ENCODE results near the gene ZNF502.

Gene ZNF502

DNA sequence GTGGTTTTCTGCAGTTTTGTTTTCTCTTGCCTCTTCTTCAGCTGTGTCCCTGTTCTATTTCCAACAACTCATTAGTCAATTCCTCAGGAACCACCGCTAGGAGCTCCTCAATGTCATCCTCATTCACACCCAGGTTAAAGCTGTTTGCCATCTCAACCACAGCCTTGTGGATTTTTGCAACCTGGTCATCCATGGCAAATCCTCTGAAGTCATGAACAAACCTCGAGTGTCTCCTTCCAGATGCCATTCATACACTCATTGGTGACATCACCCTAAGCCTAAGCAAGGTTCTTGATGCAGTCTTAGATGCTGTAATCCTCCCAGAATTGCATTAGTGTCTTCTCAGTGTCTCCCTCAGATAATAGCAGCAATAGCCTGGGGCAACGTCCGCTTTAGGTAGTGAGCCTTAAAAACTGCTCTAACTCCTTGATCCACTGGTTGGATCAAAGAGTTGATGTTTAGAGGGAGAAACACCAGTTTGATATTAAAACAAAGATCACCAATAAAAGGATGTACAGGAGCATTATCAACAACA is 31.5 kb upstream of the ZNF502 start:
- H3K4me3 ChIP-seq (ENCODE audit: low read depth, low read length), result no peak overlapping the region
- TF ChIP-seq, protein P1, sequence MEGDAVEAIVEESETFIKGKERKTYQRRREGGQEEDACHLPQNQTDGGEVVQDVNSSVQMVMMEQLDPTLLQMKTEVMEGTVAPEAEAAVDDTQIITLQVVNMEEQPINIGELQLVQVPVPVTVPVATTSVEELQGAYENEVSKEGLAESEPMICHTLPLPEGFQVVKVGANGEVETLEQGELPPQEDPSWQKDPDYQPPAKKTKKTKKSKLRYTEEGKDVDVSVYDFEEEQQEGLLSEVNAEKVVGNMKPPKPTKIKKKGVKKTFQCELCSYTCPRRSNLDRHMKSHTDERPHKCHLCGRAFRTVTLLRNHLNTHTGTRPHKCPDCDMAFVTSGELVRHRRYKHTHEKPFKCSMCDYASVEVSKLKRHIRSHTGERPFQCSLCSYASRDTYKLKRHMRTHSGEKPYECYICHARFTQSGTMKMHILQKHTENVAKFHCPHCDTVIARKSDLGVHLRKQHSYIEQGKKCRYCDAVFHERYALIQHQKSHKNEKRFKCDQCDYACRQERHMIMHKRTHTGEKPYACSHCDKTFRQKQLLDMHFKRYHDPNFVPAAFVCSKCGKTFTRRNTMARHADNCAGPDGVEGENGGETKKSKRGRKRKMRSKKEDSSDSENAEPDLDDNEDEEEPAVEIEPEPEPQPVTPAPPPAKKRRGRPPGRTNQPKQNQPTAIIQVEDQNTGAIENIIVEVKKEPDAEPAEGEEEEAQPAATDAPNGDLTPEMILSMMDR (IDR thresholded peaks at IDR 0.05; ENCODE audit: insufficient read depth, low read depth, low read length, missing control alignments), result no peak
- DNase-seq (ENCODE audit: low read depth), result no peak

DNA sequence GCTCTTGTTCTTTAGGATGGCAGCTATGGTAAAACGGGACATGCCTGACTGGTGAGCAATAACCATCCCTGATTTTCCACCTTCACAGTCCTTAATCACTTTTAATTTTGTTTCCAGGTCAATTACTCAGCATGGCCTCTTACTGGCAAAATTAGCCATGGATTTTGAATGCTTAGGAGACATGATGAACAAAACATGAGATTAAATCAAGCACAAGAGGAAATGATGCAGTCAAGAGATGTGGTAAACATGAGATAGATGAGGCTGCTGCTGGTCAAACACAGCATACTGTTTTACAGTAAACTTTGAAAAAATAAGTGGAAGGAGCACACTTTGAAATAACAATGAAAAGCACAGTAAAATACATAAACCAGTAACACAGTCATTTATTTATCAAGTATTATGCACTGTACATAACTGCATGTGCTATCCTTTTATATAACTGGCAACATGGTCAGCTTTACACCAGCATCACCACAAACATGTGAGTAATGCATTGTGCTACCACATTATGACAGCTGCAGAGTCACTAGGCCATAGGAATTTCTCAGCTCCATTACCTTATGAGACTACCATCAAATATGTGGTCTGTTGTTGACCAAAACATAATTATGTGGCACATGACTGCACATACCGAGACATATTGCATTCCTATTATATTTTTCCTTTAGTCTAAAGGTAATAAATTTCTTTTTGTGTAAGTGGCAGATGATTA is 30.1 kb upstream of the ZNF502 start:
- no peak for DNase-seq (ENCODE audit: low read depth)
- H3K4me3 ChIP-seq (ENCODE audit: low read depth, low read length), result no peak overlapping the region
- TF ChIP-seq, protein P1 (IDR thresholded peaks at IDR 0.05; ENCODE audit: insufficient read depth, low read depth, low read length, missing control alignments), result no peak

DNA sequence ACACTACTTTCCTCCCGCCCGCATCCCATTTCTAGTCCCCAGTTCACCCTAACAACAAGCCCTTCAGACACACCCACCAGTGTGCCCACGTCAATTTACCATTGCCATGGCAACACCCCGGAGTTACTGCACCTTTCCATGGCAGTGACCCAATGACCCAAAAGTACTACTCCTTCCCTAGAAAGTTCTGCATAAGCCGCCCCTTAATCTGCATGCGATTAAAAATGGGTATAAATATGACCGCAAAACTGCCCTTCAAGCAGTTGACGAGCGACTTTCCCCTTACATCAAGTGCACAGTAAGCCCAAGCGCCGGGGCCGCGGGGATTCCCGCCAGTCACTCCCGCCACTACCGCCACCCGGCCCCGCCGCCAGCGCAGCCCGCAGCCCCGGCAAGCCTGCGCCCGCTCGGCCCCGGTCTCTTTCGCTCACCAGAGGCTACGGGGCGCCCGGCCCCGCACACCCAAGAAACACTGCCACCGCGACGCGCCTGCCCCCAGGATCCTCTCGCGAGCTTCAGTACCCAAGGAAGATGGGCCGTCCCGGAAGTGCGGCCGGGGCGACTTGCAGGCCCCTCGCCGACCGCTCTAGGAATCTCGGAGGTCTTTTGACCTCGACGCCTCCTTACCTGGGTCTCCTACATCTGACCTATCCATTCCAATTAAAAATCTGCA is 27.2 kb upstream of the ZNF502 start:
- TF ChIP-seq, protein P1 (IDR thresholded peaks at IDR 0.05; ENCODE audit: insufficient read depth, low read depth, low read length, missing control alignments), result no peak
- peak overlapping the region; percentile 52 for H3K4me3 ChIP-seq (ENCODE audit: low read depth, low read length)
- DNase-seq (ENCODE audit: low read depth), result peak; percentile 86

DNA sequence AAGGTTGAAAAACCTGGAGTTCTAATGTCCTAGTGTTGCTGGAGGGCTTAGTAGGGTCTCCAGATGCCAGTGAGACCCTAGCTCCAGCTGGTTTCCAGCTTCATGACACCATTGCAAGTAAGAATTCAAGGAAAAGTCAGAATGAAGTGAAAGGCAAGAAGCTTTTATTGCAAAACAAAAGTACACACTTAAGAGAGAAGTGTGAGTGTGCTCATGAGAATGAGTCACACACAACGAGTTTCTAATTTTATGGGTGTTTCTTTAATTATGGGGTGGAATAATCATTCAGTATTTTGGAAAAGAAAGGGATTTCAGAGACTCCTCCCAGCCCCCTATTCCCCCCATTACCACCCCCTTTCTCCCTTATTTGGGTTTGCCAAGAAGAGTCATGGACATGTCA is 24.6 kb upstream of the ZNF502 start:
- no peak overlapping the region for H3K4me3 ChIP-seq (ENCODE audit: low read depth, low read length)
- TF ChIP-seq, protein P1 (IDR thresholded peaks at IDR 0.05; ENCODE audit: insufficient read depth, low read depth, low read length, missing control alignments), result no peak
- no peak for DNase-seq (ENCODE audit: low read depth)

DNA sequence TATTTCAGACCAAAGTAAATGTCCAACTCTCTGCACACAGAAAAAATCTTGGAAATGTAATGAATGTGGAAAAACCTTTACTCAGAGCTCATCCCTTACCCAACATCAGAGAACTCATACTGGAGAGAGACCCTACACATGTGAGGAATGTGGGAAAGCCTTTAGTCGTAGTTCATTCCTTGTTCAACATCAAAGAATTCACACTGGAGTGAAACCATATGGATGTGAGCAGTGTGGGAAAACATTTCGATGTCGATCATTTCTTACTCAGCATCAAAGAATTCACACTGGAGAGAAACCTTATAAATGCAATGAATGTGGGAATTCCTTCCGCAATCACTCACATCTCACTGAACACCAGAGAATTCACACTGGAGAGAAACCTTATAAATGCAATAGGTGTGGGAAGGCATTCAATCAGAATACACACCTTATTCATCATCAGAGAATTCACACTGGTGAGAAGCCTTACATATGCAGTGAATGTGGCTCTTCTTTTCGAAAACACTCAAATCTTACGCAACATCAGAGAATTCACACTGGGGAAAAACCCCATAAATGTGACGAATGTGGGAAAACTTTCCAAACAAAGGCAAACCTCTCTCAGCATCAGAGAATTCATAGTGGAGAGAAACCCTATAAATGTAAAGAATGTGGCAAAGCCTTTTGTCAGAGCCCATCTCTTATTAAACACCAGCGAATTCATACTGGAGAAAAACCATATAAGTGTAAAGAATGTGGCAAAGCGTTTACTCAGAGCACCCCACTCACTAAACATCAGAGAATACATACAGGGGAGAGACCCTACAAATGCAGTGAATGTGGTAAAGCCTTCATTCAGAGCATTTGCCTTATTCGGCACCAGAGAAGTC is 9.0 kb downstream of the ZNF502 start:
- no peak overlapping the region for H3K4me3 ChIP-seq (ENCODE audit: low read depth, low read length)
- no peak for DNase-seq (ENCODE audit: low read depth)
- TF ChIP-seq, protein P1 (IDR thresholded peaks at IDR 0.05; ENCODE audit: insufficient read depth, low read depth, low read length, missing control alignments), result no peak

DNA sequence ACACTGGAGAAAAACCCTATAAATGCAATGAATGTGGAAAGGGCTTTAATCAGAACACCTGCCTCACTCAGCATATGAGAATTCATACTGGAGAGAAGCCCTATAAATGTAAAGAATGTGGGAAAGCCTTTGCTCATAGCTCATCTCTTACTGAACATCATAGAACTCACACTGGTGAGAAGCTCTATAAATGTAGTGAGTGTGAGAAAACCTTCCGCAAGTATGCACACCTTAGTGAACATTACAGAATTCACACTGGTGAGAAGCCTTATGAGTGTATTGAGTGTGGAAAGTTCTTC is 9.6 kb downstream of the ZNF502 start:
- TF ChIP-seq, protein P1 (IDR thresholded peaks at IDR 0.05; ENCODE audit: insufficient read depth, low read depth, low read length, missing control alignments), result no peak
- DNase-seq (ENCODE audit: low read depth), result no peak
- H3K4me3 ChIP-seq (ENCODE audit: low read depth, low read length), result no peak overlapping the region
